ENCODE results near the gene FAM171A1.
"Not testable (repeated sequence)": the region's sequence is repeated elsewhere in the genome, so short reads cannot be mapped to it uniquely, and the experiment has no call there.

FAM171A1 gene

DNA sequence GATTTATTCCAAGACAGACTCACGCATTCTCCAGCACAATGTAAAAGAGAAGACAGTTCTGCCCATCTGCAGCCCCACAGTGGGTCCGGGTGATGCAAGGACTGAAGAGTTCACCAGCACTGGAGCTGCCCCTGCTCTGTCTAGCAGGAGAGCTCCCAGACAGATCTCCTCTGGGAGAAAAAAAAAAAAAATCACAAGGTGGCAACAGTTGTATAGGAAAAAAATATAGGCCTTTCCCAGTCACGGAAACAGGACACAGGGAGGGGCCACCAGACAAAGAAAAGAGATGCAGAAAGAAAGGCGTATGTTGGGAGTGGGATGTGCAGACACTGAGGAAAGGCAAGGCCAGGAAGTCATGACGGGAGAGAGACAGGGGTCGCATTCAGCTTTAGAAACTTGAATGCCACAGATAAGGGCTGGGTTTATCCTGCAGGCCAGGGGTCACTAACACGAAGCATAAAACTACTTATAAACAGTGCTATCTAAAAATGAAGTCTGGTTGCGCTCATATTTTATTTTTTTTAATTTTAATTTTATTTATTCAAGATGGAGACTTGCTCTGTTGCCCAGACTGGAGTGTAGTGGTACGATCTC, 54.1 kb downstream of the FAM171A1 start:
- no peak for DNase-seq (ENCODE audit: low read depth)

DNA sequence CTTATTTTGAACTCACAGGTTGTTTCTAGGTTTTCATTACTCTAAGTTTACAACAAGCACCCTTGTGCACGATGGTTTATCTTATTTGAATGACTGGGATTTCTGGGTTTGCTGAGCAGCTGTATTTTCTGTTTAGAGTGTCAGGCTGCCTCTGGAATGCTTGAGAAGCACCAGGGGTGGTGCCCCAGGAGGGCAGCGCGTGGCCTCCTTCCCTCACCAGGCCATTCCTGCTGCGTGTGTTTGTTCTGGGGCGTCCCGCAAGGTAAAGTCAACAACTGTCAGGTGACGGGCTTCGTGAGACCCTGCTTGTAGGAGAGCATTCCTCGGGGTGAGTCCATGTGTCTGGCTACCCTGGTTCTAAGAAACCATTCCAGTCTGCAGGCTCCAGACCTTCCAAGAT, 54.9 kb downstream of the FAM171A1 start:
- no peak for DNase-seq (ENCODE audit: low read depth)

DNA sequence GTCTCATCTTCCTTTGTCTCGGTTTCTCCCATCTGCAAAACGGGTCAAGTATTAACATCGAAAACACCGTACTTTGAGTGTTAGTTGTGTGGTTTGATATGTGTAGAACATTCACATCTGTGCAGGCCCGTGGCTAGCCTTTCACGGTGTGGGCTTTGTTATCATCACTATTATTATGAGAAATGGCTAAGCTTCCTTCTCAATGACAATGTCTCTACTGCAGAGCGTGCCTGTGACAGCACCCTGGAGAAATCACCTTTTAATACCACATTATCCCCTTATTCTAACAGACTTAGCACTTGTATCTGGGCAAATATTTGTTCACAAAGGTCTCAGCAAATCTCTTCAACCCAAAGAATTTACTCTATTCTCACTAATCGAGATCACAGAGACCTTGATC, 55.8 kb downstream of the FAM171A1 start:
- no peak for DNase-seq (ENCODE audit: low read depth)

DNA sequence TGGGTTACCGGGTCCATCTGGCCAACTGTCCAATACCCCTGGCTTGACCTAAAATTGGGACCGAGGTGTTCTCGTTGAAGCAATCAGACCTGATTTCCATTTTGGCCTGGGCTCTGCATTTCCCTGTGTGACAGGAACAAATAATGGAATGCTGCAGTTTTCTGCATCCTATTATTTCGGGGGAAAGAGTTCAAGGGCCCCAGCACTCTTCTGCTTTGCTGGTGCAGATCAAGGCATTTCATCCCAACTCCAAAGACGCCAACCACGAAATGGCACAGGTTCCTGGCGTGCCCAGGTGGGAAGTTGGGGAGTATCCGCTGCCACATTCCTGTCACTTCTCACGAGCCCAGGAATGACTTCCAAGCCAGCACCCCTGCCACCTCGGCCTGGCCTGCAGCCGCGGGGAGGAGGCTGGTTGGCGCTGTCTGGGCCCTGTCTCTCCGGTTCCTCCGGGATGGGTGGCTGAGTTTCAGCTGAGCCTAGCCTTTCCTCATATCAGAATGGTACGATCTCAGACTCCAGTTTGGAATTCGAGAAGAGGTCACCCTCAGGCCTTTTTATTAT, 56.5 kb downstream of the FAM171A1 start:
- DNase-seq (ENCODE audit: low read depth) = no peak

DNA sequence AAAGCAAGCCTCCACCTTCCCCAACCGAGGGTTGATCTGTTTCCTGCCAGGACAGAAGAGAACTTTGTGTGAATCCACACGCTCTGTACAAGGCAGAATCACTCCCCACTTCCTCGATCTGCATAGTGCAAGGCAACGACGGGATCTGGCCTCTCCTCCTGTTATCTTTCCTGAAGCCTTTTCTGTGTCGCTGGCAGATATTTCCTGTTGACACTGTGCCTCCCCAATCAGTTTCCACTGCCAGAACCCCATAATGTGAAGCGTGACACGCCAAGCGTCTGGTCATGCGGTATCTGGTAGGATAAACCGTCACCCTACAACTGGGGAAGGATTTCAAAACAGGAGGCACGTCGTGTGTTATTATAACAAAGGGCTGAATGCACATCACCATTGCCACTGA, 57.2 kb downstream of the FAM171A1 start:
- DNase-seq (ENCODE audit: low read depth) = no peak

DNA sequence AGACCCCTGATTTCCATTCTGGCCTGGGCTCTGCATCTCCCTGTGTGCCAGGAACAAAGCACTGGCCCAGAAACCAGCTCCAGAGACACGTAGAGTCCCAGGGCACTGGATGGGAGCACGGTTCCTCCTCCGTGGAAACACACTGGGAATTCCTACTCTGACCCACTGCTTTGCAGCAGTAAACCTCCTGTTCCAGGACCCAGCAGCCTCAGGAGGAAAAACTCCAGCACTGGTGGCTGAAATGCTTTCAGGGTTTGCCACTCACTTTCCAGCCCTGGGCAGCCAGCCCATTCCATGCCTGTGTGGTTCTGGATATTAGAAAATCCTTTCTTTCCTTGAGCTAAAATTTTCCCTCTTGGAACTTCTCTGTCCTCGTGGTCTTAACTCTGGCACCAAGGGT, 58.0 kb downstream of the FAM171A1 start:
- DNase-seq (ENCODE audit: low read depth) = no peak

DNA sequence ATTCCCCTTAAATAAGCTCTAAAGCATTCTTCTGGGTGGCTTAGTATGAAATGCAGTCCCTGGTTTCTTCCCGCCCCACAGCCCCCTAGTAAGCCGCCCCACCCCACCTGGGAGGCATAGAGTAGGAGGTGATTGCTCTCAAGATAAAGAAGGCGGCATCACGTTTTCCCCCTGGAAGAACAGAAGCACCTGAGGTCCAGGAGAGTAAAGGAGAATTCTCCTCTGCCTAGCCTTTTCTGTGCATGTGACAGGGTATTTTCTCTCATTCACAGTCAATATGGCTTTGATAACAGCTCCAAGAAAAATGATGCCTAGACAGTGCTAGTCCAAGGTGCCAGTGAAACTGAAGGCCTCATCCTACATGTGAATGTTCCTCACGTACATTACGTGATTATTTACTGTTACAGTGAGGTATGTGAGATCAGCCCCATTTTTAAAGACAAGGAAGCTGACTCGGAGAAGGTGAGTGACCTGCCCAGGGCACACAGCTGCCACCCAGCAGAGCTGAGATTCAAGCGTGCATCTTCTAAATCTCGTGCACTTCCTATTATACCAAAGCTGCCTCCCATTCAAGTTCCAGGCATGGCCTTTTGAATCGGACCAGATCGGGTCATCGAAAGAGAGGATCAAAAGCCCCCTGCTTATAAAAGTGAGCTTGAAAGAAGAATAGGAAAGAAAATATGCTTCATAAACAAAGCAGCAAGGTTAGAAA, 59.4 kb downstream of the FAM171A1 start:
- DNase-seq (ENCODE audit: low read depth) = no peak

DNA sequence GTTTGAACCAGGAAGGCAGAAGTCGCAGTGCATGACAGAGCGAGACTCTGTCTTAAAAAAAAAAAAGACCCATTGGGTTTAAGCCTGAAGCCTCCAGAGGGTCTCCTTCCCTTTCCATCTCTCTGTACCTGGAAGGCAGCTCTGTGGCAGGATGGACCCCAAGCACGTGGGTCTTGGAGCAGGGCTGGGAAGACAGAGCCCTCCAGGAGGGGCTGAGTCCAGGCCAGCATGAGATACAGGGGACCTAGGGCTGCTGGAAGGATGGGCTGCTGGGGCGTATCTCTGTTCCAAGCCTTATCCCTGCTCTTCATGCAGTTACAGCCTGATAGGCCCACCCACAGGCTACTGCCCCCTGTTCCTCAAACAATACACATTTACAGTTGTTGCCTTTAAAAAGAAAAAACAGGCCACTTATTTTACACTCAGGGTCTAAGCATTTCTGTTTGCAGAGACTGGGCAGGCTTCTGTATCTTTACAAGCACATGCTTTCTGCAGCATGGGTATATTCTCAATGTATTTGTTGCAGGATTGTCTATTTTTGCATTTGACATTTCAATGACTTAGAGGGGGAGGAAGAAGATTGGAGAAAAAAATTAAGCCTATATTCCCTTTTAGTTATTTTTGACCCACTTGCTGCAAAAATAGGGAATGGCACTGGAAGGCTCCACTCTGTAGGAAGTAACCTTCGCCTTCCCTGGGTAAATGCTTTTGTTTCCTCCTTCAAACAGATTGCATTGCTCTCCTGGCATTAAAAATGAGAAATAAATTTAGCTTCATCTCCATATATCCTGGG, 60.1 kb downstream of the FAM171A1 start:
- DNase-seq (ENCODE audit: low read depth) = no peak

DNA sequence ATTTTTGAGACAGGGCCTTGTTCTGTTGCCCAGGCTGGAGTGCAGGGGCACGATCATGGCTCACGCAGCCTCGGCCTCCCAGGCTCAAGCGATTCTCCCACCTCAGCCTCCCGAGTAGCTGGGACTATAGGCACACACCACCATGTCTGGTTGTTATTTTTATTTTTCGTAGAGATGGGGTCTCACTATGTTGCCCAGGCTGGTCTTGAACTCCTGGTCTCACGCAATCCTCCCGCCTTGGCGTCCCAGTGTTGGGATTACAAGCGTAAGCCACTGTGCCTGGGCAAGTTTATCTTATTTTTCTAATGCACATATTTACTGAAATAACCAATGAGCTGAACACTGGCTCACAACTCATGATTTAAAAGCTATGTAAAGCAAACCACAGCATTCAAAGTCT, 61.9 kb downstream of the FAM171A1 start:
- DNase-seq (ENCODE audit: low read depth) = no peak

DNA sequence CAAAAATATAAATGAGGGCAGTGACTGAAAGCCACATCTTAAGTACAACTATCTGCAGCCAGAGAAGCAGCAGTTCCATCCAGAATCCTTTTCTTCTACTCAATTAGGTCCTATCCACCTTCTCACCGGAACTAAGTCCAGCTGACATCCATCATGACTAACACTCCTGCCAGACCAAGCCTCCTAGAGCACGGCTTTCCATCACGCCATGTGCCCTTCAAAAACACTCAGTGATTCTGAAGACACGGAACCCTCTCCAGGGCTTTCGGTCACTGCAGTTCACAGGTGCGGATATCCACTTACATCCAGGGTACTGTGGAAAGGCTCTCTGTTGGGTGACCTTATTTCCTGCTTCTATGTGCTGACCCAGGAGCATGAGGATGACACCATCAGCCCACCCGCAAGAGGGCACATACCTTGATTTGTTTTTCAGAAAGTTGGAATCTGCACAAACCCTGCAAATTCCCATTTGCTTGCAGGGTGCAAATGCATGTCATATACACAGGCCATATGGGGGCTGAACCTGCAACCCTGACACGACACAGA, 64.3 kb downstream of the FAM171A1 start:
- DNase-seq (ENCODE audit: low read depth) = no peak

DNA sequence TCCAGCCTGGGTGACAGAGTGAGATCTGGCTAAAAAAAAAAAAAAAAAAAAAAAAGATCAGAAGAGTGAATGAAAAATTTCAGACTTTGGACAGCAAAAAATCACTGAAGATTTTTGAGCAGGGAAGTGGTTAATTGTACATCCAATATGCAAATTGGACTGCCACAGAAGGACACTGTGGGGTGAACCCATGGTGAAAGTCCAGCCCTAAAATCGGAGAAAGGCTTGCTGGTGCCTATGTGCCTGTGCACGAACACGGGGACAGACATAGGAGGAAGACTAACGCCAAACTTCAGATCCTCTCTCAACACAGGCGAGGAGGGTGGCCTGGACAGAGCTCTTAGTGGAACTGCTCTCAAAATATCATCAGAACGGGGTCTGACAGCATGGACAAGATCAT, 65.5 kb downstream of the FAM171A1 start:
- DNase-seq (ENCODE audit: low read depth) = no peak

DNA sequence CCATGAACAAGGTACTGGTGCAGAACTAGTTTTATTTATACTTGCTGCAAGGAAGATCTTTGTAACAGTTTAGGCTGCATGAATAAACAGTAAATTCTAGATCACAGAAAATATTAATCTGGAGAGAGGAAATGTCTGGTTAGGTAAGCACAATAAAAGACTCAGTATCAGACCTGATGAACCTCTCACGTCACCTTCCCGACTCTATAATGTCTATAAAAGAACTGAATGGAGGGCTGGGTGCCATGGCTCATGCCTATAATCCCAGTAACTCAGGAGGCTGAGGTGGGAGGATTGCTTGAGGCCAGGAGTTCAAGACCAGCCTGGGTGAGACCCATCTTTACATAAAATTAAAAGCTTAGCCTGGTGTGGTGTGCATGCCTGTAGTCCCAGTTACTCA, 65.9 kb downstream of the FAM171A1 start:
- no peak for DNase-seq (ENCODE audit: low read depth)

DNA sequence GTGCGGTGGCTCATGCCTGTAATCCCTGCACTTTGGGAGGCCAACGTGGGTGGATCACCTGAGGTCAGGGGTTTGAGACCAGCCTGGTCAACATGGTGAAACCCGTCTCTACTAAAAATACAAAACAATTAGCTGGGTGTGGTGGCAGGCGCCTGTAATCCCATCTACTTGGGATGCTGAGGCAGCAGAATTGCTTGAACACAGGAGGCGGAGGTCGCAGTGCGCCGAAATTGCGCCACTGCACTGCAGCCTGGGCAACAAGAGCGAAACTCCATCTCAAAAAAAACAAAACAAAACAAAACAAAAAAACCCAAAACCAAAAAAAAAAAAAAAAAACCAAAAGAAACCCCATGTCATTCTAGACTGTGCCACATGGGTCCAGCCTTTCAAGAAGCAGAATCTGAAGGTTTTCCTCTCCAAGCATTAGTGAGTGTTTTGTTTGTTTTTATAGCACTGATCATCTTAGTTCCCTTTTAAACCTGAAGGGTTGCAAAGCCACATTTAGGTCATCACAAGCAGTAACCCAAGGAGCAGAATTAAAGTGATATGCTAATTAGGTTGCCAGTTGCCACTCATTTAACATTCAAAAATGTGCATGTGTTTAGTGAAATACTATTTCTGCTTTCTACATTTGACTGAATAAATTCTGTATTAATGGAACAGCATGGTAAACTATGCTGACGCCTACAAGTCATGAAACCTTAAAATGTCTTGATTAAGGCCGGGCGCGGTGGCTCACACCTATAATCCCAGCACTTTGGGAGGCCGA, 68.7 kb downstream of the FAM171A1 start:
- DNase-seq (ENCODE audit: low read depth) = not testable (repeated sequence)

DNA sequence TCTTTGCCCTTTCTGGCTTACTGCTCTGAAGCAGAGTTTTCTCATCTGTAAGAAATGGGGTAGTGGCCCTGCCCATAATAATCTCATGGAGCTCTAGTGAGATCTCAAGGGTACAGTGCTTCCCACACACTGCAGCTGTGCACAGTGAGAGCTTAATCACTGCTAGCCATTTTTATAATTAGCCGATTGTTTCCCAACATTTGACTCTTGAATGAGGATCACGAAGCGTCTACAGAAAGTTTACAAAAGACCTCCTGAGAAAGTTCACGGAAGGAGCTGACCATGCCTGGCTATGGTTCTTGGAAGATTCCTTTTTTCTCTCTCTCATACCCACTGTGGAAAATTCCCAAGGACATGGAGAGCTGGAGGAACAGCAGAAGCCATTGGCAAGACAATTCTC, 70.4 kb downstream of the FAM171A1 start:
- no peak for DNase-seq (ENCODE audit: low read depth)

DNA sequence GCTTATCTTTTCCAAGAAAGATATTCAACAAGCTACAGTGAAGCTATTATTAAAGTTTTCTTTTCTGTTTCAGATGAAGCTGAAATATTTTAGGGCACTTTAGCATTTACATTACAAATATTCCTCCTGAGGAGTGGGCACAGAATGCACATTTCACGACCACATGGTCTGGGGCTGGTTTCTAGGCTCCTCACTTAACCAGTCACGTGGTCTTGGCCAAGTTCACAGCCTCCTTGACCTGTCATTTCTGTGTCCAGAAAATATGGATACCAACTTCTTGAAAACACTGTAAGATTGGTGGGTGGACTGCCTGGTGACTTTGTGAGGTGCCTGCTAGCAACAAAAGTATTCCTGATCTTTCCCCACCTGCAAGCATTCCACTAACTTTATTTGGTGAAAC, 70.9 kb downstream of the FAM171A1 start:
- no peak for DNase-seq (ENCODE audit: low read depth)

DNA sequence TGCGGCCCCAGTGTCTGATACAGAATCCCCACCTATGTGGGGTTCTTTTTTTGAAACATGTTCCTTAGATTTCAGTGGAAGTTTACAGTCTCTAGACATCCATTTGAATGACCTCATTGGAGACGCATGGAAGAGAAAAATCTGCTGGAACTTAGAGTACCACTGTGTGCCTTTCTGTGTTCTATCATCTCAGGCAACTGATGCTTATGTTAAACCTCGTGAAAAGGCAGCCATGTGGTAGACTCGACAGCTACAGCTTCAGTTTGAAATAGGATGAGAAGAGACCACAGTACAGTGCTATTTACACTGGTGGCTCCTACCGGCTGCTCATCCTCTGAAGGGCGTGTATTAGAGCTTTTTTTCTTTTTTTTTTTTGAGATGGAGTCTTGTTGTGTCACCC, 74.4 kb downstream of the FAM171A1 start:
- DNase-seq (ENCODE audit: low read depth) = no peak

DNA sequence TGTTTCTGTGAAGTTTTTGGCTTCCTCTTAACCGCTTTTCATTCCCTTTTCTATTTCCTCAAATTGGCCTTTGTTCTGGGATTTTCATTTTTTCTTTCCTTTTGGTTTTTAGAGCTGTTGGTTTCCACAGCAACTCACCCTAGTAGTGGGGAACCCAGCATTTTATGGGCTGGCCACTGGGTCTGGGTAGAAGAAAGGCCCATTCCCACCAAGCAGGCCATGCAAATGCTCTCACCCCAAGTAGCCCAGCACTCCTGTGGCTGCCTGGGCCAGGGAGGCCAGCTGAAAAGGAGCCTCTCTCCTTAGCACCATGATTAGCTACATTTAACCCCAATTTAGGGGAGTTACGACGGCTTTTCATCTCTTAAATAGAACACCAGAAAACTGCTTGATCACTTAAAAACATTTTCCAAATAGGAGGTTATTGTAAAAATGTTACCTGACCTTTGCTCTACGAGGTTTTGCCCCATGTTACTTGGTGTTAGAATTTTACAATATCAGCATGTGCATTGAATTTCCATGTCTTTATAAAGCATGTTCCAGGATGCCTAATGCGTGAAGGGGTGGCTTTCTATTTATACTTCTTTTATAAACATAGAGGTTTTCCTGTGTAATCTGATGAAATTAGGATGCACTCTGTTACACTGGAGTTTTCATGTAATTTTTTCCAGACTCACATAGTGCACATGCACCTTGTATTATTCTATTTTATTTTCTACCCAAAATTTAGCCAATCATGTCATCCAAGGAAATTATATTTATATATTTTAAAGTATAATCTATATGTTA, 75.4 kb downstream of the FAM171A1 start:
- DNase-seq (ENCODE audit: low read depth) = no peak

DNA sequence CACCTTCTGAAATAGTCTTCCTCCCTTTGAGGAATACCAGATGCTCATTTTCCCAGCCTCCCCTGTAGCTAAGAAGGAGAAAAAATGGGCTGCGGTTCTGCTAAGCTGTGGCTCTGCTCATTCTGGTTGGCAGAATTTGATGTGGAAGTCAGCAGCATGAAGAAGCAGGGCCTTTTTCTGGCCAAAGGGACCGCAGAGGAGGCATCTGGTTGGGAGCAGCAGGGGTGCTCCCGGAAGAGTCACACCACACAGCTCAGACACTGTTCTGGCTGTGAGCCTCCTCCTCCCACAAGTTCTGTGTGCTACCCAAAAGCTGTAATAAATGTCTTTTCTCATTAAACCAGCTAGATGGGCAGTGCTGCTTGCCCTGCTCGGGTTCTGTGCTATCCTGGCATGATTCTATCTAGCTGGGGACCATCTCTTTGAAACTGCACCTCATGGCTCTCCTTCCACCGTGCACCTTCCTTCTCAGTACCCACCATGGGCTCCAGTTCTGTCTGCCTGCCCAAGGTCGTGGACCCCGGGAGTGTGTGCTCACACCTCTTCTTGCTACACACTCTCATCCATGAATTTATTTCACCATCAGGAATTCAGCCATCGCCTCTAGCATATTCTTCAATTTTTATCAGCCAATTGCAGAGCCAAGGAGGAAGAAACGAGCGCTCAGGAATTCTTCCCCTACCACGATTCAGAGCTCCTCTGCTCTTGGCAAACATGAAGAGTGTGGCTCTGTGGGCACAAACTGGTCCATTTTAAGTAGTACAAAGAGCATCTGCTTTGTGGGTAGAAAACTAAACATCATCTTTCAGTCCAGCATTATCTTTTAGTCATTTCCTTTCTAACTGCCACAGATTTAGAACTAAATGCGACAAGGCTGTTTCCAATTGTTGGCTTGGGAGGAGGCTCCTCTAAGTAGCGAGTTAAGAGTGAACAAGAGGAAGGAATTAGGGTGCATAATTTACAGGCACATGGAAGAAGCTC, 76.9 kb downstream of the FAM171A1 start:
- DNase-seq (ENCODE audit: low read depth) = no peak

DNA sequence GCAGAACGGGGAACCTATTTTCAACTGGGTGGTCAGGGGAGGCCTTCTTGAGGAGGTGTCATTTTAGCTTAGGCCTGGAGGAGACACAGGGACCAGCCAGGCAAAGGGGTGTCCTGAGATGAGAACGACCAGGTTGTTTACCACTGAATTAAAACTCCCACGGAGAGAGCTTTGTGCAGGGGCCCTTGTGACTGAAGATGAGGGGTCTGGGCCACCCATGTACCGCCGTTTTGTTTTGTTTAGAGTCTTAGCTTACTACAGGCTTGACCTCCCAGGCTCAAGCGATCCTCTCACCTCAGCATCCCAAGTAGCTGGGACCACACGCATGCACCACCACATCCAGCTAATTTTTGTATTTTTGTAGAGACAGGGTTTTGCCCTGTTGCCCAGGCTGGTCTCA, 80.4 kb downstream of the FAM171A1 start:
- DNase-seq (ENCODE audit: low read depth) = no peak

DNA sequence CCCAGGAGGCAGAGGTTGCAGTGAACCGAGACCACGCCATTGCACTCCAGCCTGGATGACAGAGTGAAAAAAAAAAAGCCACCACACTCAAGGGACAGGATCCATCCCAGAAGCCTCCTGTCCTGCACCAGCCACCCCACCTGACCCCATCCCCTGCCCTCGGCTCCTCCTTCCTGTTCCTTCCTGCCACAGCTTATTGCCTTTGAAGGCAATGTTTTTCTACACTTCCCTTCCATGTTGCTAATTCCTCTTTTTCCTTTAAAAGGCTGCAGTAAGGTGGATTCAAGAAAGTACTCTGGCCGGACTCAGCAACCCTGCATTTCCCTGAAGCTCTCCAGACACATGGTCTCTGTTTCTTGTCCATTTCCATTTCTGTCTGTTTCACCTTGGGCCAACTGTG, 80.9 kb downstream of the FAM171A1 start:
- no peak for DNase-seq (ENCODE audit: low read depth)
